Lung (tissue), 12 donors: ENCODE results near the gene ENTPD6. TPM values are rescaled to one million over a fixed set of nuclear protein-coding genes. Genes with fewer than 3 reads are reported as not detected.

ENCODE experiments used
- ATAC-seq: fragments of 200-7000 bp; cut with Tn5 transposase; one replicate; pipeline ENCODE4 v1.9.1; 2020; ENCODE audit warnings: moderate number of reproducible peaks; ENCODE audit not compliant: insufficient read depth, low FRiP score
- DNase-seq, 3 donors: peaks; one replicate each; pipeline ENCODE4 v3.0.0-alpha.2; 2013 to 2017
- H3K27ac ChIP-seq, 2 donors: one replicate each; pipeline ENCODE4 v1.5.1; 2013; ENCODE audit warnings: mild to moderate bottlenecking in 2 of 2, moderate library complexity in 2 of 2, control low read depth in 1 of 2, inconsistent platforms in 1 of 2, low read depth in 1 of 2, low read length in 1 of 2
- H3K27me3 ChIP-seq, 3 donors: one replicate each; pipeline ENCODE4 v1.5.1; 2013; ENCODE audit warnings: low read length in 2 of 3; ENCODE audit not compliant: control insufficient read depth in 3 of 3, insufficient read depth in 3 of 3
- H3K36me3 ChIP-seq, 4 donors: one replicate each; pipeline ENCODE4 v1.5.1; 2013; ENCODE audit warnings: low read length in 4 of 4, mild to moderate bottlenecking in 1 of 4, moderate library complexity in 1 of 4; ENCODE audit not compliant: control insufficient read depth in 4 of 4, insufficient read depth in 4 of 4
- H3K4me1 ChIP-seq, 5 donors: one replicate each; pipeline ENCODE4 v1.5.1; 2013; ENCODE audit warnings: low read length in 5 of 5, mild to moderate bottlenecking in 2 of 5, moderate library complexity in 1 of 5; ENCODE audit not compliant: control insufficient read depth in 5 of 5, insufficient read depth in 5 of 5
- H3K4me3 ChIP-seq: one replicate; pipeline ENCODE4 v1.5.1; 2013; ENCODE audit warnings: mild to moderate bottlenecking, control low read depth, moderate library complexity
- H3K9ac ChIP-seq, 2 donors: one replicate each; pipeline ENCODE4 v1.5.1; 2013; ENCODE audit warnings: low read length in 2 of 2, control low read depth in 1 of 2; ENCODE audit not compliant: insufficient read depth in 1 of 2
- H3K9me3 ChIP-seq, 4 donors: one replicate each; pipeline ENCODE4 v1.5.1; 2013; ENCODE audit warnings: low read length in 3 of 4, mild to moderate bottlenecking in 1 of 4, moderate library complexity in 1 of 4; ENCODE audit not compliant: control insufficient read depth in 4 of 4, insufficient read depth in 3 of 4
- WGBS, 2 donors: extraction: QIAGEN DNeasy Blood & Tissue Kit; methylation state at CpG; one replicate each; pipeline ENCODE4 v1.1.7; 2013; 5-methylcytosine and 5-hydroxymethylcytosine counted together
- polyA plus RNA-seq, 2 donors: library from polyadenylated mRNA; stranded (reverse); fragments of 200-250 nt; gene quantifications; one replicate each; pipeline ENCODE4 v1.2.1, GENCODE V29; 2013
- total RNA-seq, 2 donors: library from RNA; depleted of rRNA in 1 of 2; stranded (reverse); fragments of >200 nt in 1 of 2; gene quantifications; one replicate each; pipeline ENCODE4 v1.2.1, GENCODE V29; 2014 to 2021
- TF ChIP-seq, protein P1 (sequence below): IDR thresholded peaks from 2 replicates; pipeline ENCODE4 v1.5.1; 2012; ENCODE audit warnings: mild to moderate bottlenecking; ENCODE audit errors: control extremely low read depth, extremely low read depth
- donor health status: control.
- donor health status: control.
- donor health status: Bipolar disorder and iron deficiency.
- donor health status: healthy.
- donor health status: DM: yes; HTN: yes; CAD: no.

The ENTPD6 gene
- total and polyA plus RNA-seq, 4 donors = 33.8 to 78.8 (median 52.2) TPM

DNA sequence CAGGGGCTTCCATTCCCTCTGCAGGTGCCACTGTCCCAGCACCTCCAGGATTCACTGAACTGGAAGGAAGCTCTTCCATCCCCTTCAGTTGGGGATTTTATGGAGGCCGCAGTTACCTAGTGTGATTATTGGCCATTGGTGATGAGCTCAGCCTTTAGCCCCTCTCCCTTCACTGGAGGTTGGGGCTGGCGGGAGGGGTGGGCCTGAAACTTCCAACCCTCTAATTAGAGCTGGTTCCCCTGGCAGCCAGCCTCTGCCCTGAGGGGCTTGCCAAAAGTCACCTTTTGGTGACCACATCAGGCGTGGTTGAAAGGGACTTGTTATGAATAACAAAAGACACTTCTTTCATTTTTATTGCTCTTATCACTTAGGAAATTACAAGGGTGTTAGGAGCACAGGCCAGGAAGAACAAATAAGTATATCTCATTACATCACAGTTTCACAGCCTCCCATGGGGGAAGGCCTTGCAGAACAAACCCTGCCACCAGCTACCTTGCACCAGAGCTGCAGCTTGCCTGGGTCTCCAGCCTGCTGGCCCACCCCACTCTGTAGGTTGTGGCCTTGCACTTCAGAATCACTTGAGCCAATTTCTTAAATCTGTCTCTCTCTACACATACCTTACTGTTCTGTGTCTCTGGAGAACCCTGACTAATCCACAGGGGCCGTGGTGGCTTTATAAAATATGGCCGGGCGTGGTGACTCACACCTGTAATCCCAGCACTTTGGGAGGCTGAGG lies 57.3 kb downstream of the ENTPD6 start:
- Histone ChIP-seq H3K36me3 (peaks cover 0 to 5% (median 1%) of the 10 kb centered on the region in 4 donors), H3K27ac (peak overlapping the region; percentile 5 to 67), H3K9me3 (no peaks in the 10 kb centered on the region), H3K4me3 (no peak overlapping the region), H3K4me1 (peaks cover 0 to 17% (median 7%) of the 10 kb centered on the region in 5 donors), H3K9ac (no peak overlapping the region), H3K27me3 (no peaks in the 10 kb centered on the region)
- TF ChIP-seq, protein P1, sequence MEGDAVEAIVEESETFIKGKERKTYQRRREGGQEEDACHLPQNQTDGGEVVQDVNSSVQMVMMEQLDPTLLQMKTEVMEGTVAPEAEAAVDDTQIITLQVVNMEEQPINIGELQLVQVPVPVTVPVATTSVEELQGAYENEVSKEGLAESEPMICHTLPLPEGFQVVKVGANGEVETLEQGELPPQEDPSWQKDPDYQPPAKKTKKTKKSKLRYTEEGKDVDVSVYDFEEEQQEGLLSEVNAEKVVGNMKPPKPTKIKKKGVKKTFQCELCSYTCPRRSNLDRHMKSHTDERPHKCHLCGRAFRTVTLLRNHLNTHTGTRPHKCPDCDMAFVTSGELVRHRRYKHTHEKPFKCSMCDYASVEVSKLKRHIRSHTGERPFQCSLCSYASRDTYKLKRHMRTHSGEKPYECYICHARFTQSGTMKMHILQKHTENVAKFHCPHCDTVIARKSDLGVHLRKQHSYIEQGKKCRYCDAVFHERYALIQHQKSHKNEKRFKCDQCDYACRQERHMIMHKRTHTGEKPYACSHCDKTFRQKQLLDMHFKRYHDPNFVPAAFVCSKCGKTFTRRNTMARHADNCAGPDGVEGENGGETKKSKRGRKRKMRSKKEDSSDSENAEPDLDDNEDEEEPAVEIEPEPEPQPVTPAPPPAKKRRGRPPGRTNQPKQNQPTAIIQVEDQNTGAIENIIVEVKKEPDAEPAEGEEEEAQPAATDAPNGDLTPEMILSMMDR = no peak
- ATAC-seq (no peak), DNase-seq (no peak)
- 87 to 90% methylated on average over 6 of the region's 6 CpGs for WGBS, 2 donors

DNA sequence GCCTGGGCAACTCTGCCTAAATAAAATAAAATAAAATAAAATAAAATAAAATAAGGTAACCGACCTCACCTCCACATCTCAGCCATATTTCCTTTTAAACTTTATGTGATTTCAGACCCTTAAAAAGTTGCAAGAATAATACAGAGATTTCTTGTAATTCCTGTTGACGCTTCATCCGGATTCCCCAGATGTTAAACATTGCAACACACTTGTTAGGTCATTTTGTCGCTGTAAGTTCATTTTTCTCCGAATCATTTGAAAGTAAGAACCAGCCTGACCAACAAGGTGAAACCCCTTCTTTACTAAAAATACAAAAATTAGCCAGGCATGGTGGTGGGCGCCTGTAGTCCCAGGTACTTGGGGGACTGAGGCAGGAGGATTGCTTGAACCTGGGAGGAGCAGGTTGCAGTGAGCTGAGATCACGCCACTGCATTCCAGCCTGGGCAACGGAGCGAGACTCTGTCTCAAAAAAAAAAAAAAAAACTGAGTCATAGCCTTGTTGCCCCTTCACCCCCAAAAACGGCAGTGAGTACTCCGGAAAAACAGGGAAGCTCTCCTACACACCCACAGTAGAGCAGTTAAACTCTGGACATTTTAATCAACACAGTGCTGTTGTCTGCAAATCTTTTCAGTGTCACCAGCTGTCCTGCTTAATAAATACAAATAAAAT lies 58.2 kb downstream of the ENTPD6 start:
- no peak for ATAC-seq
- H3K9ac ChIP-seq = no peak overlapping the region
- no peak overlapping the region for H3K4me3 ChIP-seq
- peaks cover 0 to 5% (median 2%) of the 10 kb centered on the region in 4 donors for H3K36me3 ChIP-seq
- 61 to 76% methylated on average over 11 of the region's 11 CpGs for WGBS, 2 donors
- H3K27ac ChIP-seq = peak overlapping the region in 1 of 2 donors; percentile 67
- no peaks in the 10 kb centered on the region for H3K27me3 ChIP-seq
- no peak for DNase-seq
- peaks cover 0 to 18% (median 7%) of the 10 kb centered on the region in 5 donors for H3K4me1 ChIP-seq
- TF ChIP-seq, protein P1 = no peak
- H3K9me3 ChIP-seq = no peaks in the 10 kb centered on the region

DNA sequence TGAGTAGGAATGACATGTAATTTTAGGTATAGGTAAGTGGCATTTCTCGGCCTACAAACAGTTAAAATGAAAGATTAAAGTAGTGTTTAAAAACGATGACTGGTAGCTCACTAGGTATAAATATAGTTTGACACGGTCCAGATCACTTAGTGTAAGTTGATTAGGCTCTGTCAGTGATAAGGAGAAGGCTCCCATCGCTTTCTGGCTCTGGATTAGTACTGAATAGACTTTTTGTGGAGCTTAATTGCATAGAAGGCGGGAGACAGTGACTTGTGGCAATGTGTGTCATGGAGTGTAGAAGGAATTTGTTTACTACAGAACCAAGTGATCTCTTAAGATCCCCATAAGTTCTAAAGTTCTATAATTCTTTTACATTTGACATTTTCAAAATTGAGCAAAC lies 59.1 kb downstream of the ENTPD6 start:
- DNase-seq (no peak), ATAC-seq (no peak)
- no peak overlapping the region for H3K4me3 ChIP-seq
- no peaks in the 10 kb centered on the region for H3K27me3 ChIP-seq
- H3K9ac ChIP-seq = no peak overlapping the region
- peak overlapping the region in 1 of 2 donors; percentile 87 for H3K27ac ChIP-seq
- peaks cover under 1 to 11% (median 5%) of the 10 kb centered on the region in 4 donors for H3K36me3 ChIP-seq
- peaks cover 0 to 18% (median 1%) of the 10 kb centered on the region in 5 donors for H3K4me1 ChIP-seq
- H3K9me3 ChIP-seq = no peaks in the 10 kb centered on the region
- TF ChIP-seq, protein P1 = no peak
- WGBS, 2 donors = 80 to 89% methylated on average over 5 of the region's 5 CpGs
